ENCODE results near the gene CLDN20.

DNA sequence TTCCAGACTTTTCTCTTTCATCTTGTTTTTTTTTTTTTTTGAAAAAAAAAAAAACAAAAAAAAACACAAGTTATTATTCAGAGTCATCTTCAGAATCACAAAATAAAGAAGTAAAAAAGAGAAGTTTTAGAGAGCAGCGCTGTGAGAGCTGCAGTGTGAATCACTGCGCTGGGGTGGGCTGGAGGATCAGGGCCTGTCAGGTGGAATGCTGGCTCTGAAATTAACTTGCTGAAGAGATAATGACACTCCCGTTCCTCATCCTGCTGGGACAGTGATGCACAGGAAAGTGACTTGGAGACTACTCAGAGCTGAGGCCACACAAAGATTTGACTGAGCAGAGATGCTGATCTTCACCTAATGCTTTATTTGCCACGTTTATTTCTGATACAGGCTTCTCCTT is 42.7 kb upstream of the CLDN20 start:
- TF ChIP-seq, protein P1, sequence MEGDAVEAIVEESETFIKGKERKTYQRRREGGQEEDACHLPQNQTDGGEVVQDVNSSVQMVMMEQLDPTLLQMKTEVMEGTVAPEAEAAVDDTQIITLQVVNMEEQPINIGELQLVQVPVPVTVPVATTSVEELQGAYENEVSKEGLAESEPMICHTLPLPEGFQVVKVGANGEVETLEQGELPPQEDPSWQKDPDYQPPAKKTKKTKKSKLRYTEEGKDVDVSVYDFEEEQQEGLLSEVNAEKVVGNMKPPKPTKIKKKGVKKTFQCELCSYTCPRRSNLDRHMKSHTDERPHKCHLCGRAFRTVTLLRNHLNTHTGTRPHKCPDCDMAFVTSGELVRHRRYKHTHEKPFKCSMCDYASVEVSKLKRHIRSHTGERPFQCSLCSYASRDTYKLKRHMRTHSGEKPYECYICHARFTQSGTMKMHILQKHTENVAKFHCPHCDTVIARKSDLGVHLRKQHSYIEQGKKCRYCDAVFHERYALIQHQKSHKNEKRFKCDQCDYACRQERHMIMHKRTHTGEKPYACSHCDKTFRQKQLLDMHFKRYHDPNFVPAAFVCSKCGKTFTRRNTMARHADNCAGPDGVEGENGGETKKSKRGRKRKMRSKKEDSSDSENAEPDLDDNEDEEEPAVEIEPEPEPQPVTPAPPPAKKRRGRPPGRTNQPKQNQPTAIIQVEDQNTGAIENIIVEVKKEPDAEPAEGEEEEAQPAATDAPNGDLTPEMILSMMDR (IDR thresholded peaks at IDR 0.05; ENCODE audit: poor library complexity) = no peak
- TF ChIP-seq EZH2 (IDR thresholded peaks at IDR 0.05; ENCODE audit: borderline replicate concordance) = no peak

Data from hepatocyte (in vitro differentiated cells).